ENCODE data around the gene UBL4A.

The UBL4A gene

GRCh38 chrX:154449618-154450017, 36.8 kb downstream of the UBL4A start:
- Histone ChIP-seq H3K4me1 (ENCODE audit: control insufficient read depth in 1 of 2, insufficient read depth in 2 of 2, low read length in 2 of 2) (peaks cover 7 to 11% of the 10 kb centered on the region in 2 donors), H3K27me3 (ENCODE audit: control insufficient read depth in 1 of 2, insufficient read depth in 2 of 2, low read length in 2 of 2) (no peaks in the 10 kb centered on the region), H3K4me3 (ENCODE audit: low read depth in 1 of 2, low read length in 2 of 2) (no peak overlapping the region), H3K27ac (ENCODE audit: low read depth, low read length) (no peak overlapping the region), H3K36me3 (ENCODE audit: control insufficient read depth in 1 of 2, insufficient read depth in 2 of 2, low read length in 2 of 2) (peaks cover 0 to 28% of the 10 kb centered on the region in 2 donors), H3K9me3 (ENCODE audit: control insufficient read depth in 1 of 2, low read length in 2 of 2) (no peaks in the 10 kb centered on the region), H3K9ac (ENCODE audit: low read depth in 1 of 2, low read length in 2 of 2) (no peak overlapping the region)

- Histone ChIP-seq H3K27me3 (ENCODE audit: control insufficient read depth in 1 of 2, insufficient read depth in 2 of 2, low read length in 2 of 2) (no peaks in the 10 kb centered on the region), H3K4me3 (ENCODE audit: low read depth in 1 of 2, low read length in 2 of 2) (no peak overlapping the region), H3K4me1 (ENCODE audit: control insufficient read depth in 1 of 2, insufficient read depth in 2 of 2, low read length in 2 of 2) (peaks cover 12% of the 10 kb centered on the region in 2 donors), H3K36me3 (ENCODE audit: control insufficient read depth in 1 of 2, insufficient read depth in 2 of 2, low read length in 2 of 2) (peaks cover 0 to 28% of the 10 kb centered on the region in 2 donors), H3K9me3 (ENCODE audit: control insufficient read depth in 1 of 2, low read length in 2 of 2) (no peaks in the 10 kb centered on the region), H3K9ac (ENCODE audit: low read depth in 1 of 2, low read length in 2 of 2) (no peak overlapping the region), H3K27ac (ENCODE audit: low read depth, low read length) (no peak overlapping the region)
Measured at GRCh38 chrX:154448484-154448883, 37.9 kb downstream of the UBL4A start.

GRCh38 chrX:154446430-154446829, 40.0 kb downstream of the UBL4A start:
- Histone ChIP-seq H3K36me3 (ENCODE audit: control insufficient read depth in 1 of 2, insufficient read depth in 2 of 2, low read length in 2 of 2) (peaks cover 0 to 36% of the 10 kb centered on the region in 2 donors), H3K9me3 (ENCODE audit: control insufficient read depth in 1 of 2, low read length in 2 of 2) (no peaks in the 10 kb centered on the region), H3K9ac (ENCODE audit: low read depth in 1 of 2, low read length in 2 of 2) (no peak overlapping the region)

GRCh38 chrX:154445776-154446175, 40.6 kb downstream of the UBL4A start:
- peaks cover 12 to 14% of the 10 kb centered on the region in 2 donors for H3K4me1 ChIP-seq (ENCODE audit: control insufficient read depth in 1 of 2, insufficient read depth in 2 of 2, low read length in 2 of 2)
- no peaks in the 10 kb centered on the region for H3K9me3 ChIP-seq (ENCODE audit: control insufficient read depth in 1 of 2, low read length in 2 of 2)
- H3K36me3 ChIP-seq (ENCODE audit: control insufficient read depth in 1 of 2, insufficient read depth in 2 of 2, low read length in 2 of 2) = peaks cover 0 to 36% of the 10 kb centered on the region in 2 donors
- H3K4me3 ChIP-seq (ENCODE audit: low read depth in 1 of 2, low read length in 2 of 2) = no peak overlapping the region
- no peaks in the 10 kb centered on the region for H3K27me3 ChIP-seq (ENCODE audit: control insufficient read depth in 1 of 2, insufficient read depth in 2 of 2, low read length in 2 of 2)
- H3K27ac ChIP-seq (ENCODE audit: low read depth, low read length) = no peak overlapping the region
- H3K9ac ChIP-seq (ENCODE audit: low read depth in 1 of 2, low read length in 2 of 2) = no peak overlapping the region

More at GRCh38 chrX:154446430-154446829, 40.0 kb downstream of the UBL4A start:
- peaks cover 12 to 14% of the 10 kb centered on the region in 2 donors for H3K4me1 ChIP-seq (ENCODE audit: control insufficient read depth in 1 of 2, insufficient read depth in 2 of 2, low read length in 2 of 2)
- H3K27ac ChIP-seq (ENCODE audit: low read depth, low read length) = no peak overlapping the region
- no peaks in the 10 kb centered on the region for H3K27me3 ChIP-seq (ENCODE audit: control insufficient read depth in 1 of 2, insufficient read depth in 2 of 2, low read length in 2 of 2)
- H3K4me3 ChIP-seq (ENCODE audit: low read depth in 1 of 2, low read length in 2 of 2) = no peak overlapping the region

GRCh38 chrX:154444755-154445246, 41.6 kb downstream of the UBL4A start:
- H3K27me3 ChIP-seq (ENCODE audit: control insufficient read depth in 1 of 2, insufficient read depth in 2 of 2, low read length in 2 of 2) = no peaks in the 10 kb centered on the region
- peaks cover 12 to 14% of the 10 kb centered on the region in 2 donors for H3K4me1 ChIP-seq (ENCODE audit: control insufficient read depth in 1 of 2, insufficient read depth in 2 of 2, low read length in 2 of 2)
- H3K4me3 ChIP-seq (ENCODE audit: low read depth in 1 of 2, low read length in 2 of 2) = peak overlapping the region; percentile 63 to 69
- H3K9ac ChIP-seq (ENCODE audit: low read depth in 1 of 2, low read length in 2 of 2) = peak overlapping the region; percentile 65 to 76
- H3K9me3 ChIP-seq (ENCODE audit: control insufficient read depth in 1 of 2, low read length in 2 of 2) = no peaks in the 10 kb centered on the region
- H3K27ac ChIP-seq (ENCODE audit: low read depth, low read length) = no peak overlapping the region
- peaks cover 3 to 37% of the 10 kb centered on the region in 2 donors for H3K36me3 ChIP-seq (ENCODE audit: control insufficient read depth in 1 of 2, insufficient read depth in 2 of 2, low read length in 2 of 2)

- H3K27me3 ChIP-seq (ENCODE audit: control insufficient read depth in 1 of 2, insufficient read depth in 2 of 2, low read length in 2 of 2) = no peaks in the 10 kb centered on the region
- H3K4me3 ChIP-seq (ENCODE audit: low read depth in 1 of 2, low read length in 2 of 2) = peak within 1 kb of the TSS; percentile 63 to 69
- peaks cover 3 to 32% of the 10 kb centered on the region in 2 donors for H3K36me3 ChIP-seq (ENCODE audit: control insufficient read depth in 1 of 2, insufficient read depth in 2 of 2, low read length in 2 of 2)
- H3K27ac ChIP-seq (ENCODE audit: low read depth, low read length) = peak within 1 kb of the TSS; percentile 56
- H3K9ac ChIP-seq (ENCODE audit: low read depth in 1 of 2, low read length in 2 of 2) = peak within 1 kb of the TSS; percentile 65 to 76
- no peaks in the 10 kb centered on the region for H3K9me3 ChIP-seq (ENCODE audit: control insufficient read depth in 1 of 2, low read length in 2 of 2)
- H3K4me1 ChIP-seq (ENCODE audit: control insufficient read depth in 1 of 2, insufficient read depth in 2 of 2, low read length in 2 of 2) = peaks cover 13 to 14% of the 10 kb centered on the region in 2 donors
Measured at GRCh38 chrX:154443992-154444754, 42.2 kb downstream of the UBL4A start, which contains the start of gene FAM50A. TSS of gene FAM50A (plus strand) at chrX:154444141. CDS start at chrX:154444236, 95 bp downstream.

- peak overlapping the region; percentile 39 to 57 for H3K9ac ChIP-seq (ENCODE audit: low read depth in 1 of 2, low read length in 2 of 2)
- no peaks in the 10 kb centered on the region for H3K9me3 ChIP-seq (ENCODE audit: control insufficient read depth in 1 of 2, low read length in 2 of 2)
- no peaks in the 10 kb centered on the region for H3K27me3 ChIP-seq (ENCODE audit: control insufficient read depth in 1 of 2, insufficient read depth in 2 of 2, low read length in 2 of 2)
- peak overlapping the region; percentile 45 to 52 for H3K4me3 ChIP-seq (ENCODE audit: low read depth in 1 of 2, low read length in 2 of 2)
- peak overlapping the region; percentile 56 for H3K27ac ChIP-seq (ENCODE audit: low read depth, low read length)
- H3K4me1 ChIP-seq (ENCODE audit: control insufficient read depth in 1 of 2, insufficient read depth in 2 of 2, low read length in 2 of 2) = peaks cover 14 to 19% of the 10 kb centered on the region in 2 donors
- H3K36me3 ChIP-seq (ENCODE audit: control insufficient read depth in 1 of 2, insufficient read depth in 2 of 2, low read length in 2 of 2) = peaks cover 8 to 25% of the 10 kb centered on the region in 2 donors
Measured at GRCh38 chrX:154443479-154443910, 42.9 kb downstream of the UBL4A start.

GRCh38 chrX:154441984-154442707, 44.3 kb downstream of the UBL4A start:
- H3K9me3 ChIP-seq (ENCODE audit: control insufficient read depth in 1 of 2, low read length in 2 of 2) = no peaks in the 10 kb centered on the region
- no peak overlapping the region for H3K9ac ChIP-seq (ENCODE audit: low read depth in 1 of 2, low read length in 2 of 2)
- no peak overlapping the region for H3K27ac ChIP-seq (ENCODE audit: low read depth, low read length)
- peaks cover 23 to 27% of the 10 kb centered on the region in 2 donors for H3K4me1 ChIP-seq (ENCODE audit: control insufficient read depth in 1 of 2, insufficient read depth in 2 of 2, low read length in 2 of 2)
- peaks cover 8 to 23% of the 10 kb centered on the region in 2 donors for H3K36me3 ChIP-seq (ENCODE audit: control insufficient read depth in 1 of 2, insufficient read depth in 2 of 2, low read length in 2 of 2)
- no peaks in the 10 kb centered on the region for H3K27me3 ChIP-seq (ENCODE audit: control insufficient read depth in 1 of 2, insufficient read depth in 2 of 2, low read length in 2 of 2)
- no peak overlapping the region for H3K4me3 ChIP-seq (ENCODE audit: low read depth in 1 of 2, low read length in 2 of 2)

- Histone ChIP-seq H3K4me3 (ENCODE audit: low read depth in 1 of 2, low read length in 2 of 2) (no peak overlapping the region), H3K36me3 (ENCODE audit: control insufficient read depth in 1 of 2, insufficient read depth in 2 of 2, low read length in 2 of 2) (peaks cover 8 to 19% of the 10 kb centered on the region in 2 donors), H3K9me3 (ENCODE audit: control insufficient read depth in 1 of 2, low read length in 2 of 2) (no peaks in the 10 kb centered on the region), H3K9ac (ENCODE audit: low read depth in 1 of 2, low read length in 2 of 2) (no peak overlapping the region), H3K4me1 (ENCODE audit: control insufficient read depth in 1 of 2, insufficient read depth in 2 of 2, low read length in 2 of 2) (peaks cover 23 to 27% of the 10 kb centered on the region in 2 donors), H3K27ac (ENCODE audit: low read depth, low read length) (no peak overlapping the region), H3K27me3 (ENCODE audit: control insufficient read depth in 1 of 2, insufficient read depth in 2 of 2, low read length in 2 of 2) (no peaks in the 10 kb centered on the region)
Measured at GRCh38 chrX:154441564-154441963, 44.9 kb downstream of the UBL4A start.

Measured in duodenal mucosa (tissue), 2 donors.